Coronary artery (tissue), 2 donors: Measurements from ENCODE around the gene ZNF534.

Experiments
- DNase-seq: peaks from one replicate; pipeline ENCODE4 v3.0.0-alpha.2; 2017; ENCODE audit warnings: low spot score
- H3K27ac ChIP-seq, 2 donors: fragments of 200-600 bp; sonication (generic); one replicate each; pipeline ENCODE4 v1.5.1; 2016 to 2019
- H3K4me3 ChIP-seq: fragments of 200-600 bp; sonication (generic); 2 replicates; pipeline ENCODE4 v1.5.1; 2016; ENCODE audit warnings: mild to moderate bottlenecking, moderate library complexity
- TF ChIP-seq, protein P1 (sequence below): fragments of 200-600 bp; sonication (generic); IDR thresholded peaks from one replicate; pipeline ENCODE4 v1.5.1; 2019; ENCODE audit warnings: antibody characterized with exemption

Gene ZNF534

DNA sequence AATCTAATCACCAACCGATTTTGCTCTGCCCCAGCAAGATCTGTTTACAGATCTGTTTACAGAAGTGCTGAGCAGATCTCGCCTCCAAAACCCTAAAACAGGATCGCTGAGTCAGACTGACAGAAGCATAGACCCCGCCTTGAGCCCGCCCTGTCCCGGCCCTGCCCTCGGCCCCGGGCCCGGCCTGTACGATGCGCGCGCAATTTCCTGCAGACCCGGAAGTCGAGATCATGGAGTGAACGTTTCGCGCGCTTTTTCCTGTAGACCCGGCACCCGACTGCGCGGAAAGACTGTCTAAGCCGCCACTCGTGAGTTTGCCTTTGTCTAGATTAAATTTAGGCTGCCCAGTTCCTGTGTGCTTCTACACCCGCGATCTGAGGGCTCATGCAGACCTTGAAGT is at the start of gene ZNF534:
Gene ZNF534 (plus strand): TSS at position 212 of the 400 bp plus-strand sequence. CDS start 2,327 bp downstream, outside the sequence.
- Histone ChIP-seq H3K4me3 (no peak within 1 kb of the TSS), H3K27ac (no peak within 1 kb of the TSS)
- no peak for DNase-seq
- TF ChIP-seq, protein P1, sequence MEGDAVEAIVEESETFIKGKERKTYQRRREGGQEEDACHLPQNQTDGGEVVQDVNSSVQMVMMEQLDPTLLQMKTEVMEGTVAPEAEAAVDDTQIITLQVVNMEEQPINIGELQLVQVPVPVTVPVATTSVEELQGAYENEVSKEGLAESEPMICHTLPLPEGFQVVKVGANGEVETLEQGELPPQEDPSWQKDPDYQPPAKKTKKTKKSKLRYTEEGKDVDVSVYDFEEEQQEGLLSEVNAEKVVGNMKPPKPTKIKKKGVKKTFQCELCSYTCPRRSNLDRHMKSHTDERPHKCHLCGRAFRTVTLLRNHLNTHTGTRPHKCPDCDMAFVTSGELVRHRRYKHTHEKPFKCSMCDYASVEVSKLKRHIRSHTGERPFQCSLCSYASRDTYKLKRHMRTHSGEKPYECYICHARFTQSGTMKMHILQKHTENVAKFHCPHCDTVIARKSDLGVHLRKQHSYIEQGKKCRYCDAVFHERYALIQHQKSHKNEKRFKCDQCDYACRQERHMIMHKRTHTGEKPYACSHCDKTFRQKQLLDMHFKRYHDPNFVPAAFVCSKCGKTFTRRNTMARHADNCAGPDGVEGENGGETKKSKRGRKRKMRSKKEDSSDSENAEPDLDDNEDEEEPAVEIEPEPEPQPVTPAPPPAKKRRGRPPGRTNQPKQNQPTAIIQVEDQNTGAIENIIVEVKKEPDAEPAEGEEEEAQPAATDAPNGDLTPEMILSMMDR = no peak

DNA sequence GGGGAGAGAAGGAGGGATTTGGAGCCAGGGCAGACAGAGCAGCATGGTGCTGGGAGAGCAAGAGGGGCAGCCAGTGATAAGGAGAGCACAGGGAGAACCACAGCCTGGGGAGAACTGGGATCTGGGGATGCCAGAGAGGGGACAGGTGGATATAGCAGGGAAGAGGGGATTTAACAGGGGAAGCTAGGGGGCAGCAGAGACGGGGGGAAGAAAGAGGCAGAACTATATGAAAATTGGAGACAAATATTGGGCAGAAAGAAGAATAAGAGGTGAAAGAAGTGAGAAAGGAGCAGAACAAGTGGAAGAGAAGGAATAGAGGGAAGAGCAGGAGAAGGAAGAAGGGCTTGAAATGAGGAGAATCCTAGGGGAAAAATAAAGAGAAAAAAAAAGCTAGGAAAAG is 37.8 kb upstream of the ZNF534 start:
- Histone ChIP-seq H3K27ac (no peak overlapping the region), H3K4me3 (no peak overlapping the region)
- TF ChIP-seq, protein P1 = no peak
- DNase-seq = no peak

DNA sequence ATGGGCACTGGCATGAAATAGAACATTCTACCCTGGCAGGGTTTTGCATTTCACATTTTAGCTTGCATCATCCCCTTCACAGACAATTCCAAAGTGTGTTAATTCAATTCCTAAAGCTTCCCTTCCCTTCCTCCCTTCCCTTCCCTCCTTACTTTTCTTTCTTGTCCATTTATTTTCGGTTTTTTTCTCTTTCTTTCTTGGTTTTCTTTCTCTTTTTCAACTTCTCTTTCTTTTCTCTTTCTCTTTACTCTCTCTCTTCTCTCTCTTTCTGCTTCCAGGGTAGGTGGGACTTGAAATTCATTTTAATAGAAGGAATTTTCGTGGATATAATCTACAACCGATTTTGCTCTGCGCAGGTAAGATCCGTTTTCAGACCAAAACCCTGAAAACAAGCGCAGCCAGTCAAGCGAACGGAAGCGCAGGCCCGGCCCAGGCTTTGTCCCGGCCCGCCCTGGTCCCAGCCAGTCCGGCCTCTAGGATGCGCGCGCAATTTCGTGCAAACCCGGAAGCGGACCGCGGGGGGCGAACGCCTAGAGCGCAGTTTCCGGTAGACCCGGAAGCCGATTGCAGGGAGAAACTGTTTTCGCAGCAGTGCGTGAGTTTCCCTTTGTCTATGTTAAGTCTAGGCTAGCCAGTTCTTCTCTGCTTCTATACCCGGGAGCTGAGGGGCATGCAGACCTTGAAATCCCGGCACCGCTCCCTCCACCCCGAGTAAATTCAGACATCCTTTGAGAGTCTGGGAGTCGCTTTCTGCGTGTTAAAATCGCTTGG is 31.5 kb upstream of the ZNF534 start, which contains the start of gene ZNF528:
Gene ZNF528 (plus strand): TSS at position 540 of the 771 bp plus-strand sequence. CDS start 4,165 bp downstream, outside the sequence.
- H3K4me3 ChIP-seq = peak within 1 kb of the TSS; percentile 78
- peak; percentile 95 for DNase-seq
- TF ChIP-seq, protein P1 = no peak
- peak within 1 kb of the TSS; percentile 12 to 73 for H3K27ac ChIP-seq

DNA sequence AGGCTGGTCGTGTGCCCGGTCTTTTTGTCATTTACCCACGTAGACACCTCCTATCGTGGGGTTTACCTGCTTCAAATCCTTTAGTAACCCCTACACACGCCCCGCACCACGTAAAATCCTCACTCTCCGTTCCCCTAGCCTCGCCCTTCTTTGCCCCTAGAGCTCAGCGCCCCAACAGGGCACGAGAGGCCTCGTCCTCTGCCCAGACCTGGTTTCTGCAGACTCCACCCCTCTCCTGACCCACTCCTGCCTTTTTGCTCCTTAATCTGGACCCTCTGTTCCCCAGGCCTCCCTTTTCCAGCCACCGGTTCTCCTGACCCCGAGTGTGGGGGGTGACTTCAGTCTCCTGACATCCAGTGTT is 30.9 kb upstream of the ZNF534 start:
- peak overlapping the region; percentile 12 to 73 for H3K27ac ChIP-seq
- TF ChIP-seq, protein P1 = no peak
- H3K4me3 ChIP-seq = peak overlapping the region; percentile 78
- no peak for DNase-seq

DNA sequence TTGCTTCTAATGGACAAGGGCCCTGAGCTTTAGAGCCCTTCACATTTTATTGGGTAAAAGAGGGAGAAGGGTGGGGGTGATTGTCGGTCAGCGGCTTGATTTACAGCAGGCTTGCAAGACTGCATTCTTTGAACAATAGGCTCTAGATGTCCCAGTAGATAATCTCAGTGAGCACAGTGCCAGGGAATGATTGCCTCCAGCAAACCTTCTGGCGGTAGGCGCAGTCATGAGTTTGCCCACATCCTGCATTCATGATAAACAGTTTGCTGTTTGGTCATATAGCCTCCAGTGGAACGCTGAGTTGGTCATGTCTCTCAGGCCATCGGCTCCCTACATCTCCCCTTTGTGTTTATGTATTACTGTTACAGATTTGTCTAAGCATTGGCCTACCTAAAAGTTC is 18.7 kb upstream of the ZNF534 start:
- H3K27ac ChIP-seq = no peak overlapping the region
- H3K4me3 ChIP-seq = peak overlapping the region; percentile 30
- TF ChIP-seq, protein P1 = no peak
- no peak for DNase-seq

DNA sequence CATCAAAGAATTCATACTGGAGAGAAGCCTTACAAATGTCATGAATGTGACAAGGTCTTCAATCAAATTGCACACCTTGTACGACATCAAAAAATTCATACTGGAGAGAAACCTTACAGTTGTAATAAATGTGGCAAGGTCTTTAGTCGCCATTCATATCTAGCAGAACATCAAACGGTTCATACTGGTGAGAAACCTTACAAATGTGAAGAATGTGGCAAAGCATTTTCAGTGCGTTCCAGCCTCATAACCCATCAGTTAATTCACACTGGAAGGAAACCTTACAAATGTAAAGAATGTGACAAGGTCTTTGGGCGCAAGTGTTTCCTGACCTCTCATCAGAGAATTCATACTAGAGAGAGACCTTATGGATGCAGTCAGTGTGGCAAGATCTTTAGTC is 13.2 kb upstream of the ZNF534 start:
- TF ChIP-seq, protein P1 = no peak
- H3K4me3 ChIP-seq = peak overlapping the region; percentile 14
- no peak overlapping the region for H3K27ac ChIP-seq
- no peak for DNase-seq

DNA sequence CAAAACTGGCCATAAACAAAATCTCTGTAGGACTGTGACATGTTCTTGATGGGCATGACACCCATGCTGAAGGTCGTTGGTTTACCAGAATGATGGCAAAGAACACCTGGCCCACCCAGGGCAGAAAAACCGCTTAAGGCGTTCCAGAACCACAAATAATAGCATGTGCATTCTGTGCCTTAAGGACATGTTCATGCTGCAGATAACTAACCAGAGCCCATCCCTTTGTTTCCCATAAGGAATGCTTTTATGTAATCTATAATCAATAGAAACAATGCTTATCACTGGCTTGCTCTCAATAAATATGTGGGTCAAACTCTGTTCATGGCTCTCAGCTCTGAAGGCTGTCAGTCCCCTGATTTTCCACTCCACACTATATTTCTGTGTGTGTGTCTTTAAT is 13.2 kb downstream of the ZNF534 start:
- Histone ChIP-seq H3K4me3 (no peak overlapping the region), H3K27ac (no peak overlapping the region)
- no peak for DNase-seq
- TF ChIP-seq, protein P1 = no peak
